WERI-Rb-1 (cell line): ENCODE results near the gene SCARF2.

Source experiments
- DNase-seq: peaks from one replicate; pipeline ENCODE4 v3.0.0-alpha.2; 2020
- H3K27ac ChIP-seq: fragments of 250-450 bp; sonication (Bioruptor Pico); 2 replicates; pipeline ENCODE4 v1.5.1; 2020; ENCODE audit warnings: mild to moderate bottlenecking, moderate library complexity
- H3K27me3 ChIP-seq: fragments of 250-450 bp; sonication (Bioruptor Pico); 2 replicates; pipeline ENCODE4 v1.5.1; 2021; ENCODE audit warnings: mild to moderate bottlenecking, low read depth, moderate library complexity; ENCODE audit not compliant: insufficient read depth, severe bottlenecking
- H3K36me3 ChIP-seq: fragments of 250-450 bp; sonication (Bioruptor Pico); 2 replicates; pipeline ENCODE4 v1.5.1; 2020; ENCODE audit warnings: mild to moderate bottlenecking, moderate library complexity
- H3K4me3 ChIP-seq: 2 replicates; pipeline ENCODE4 v1.5.1; 2011; ENCODE audit warnings: low read depth, mild to moderate bottlenecking, control low read depth, low read length
- H3K9me3 ChIP-seq: fragments of 250-450 bp; sonication (Bioruptor Pico); 2 replicates; pipeline ENCODE4 v1.5.1; 2021; ENCODE audit warnings: mild to moderate bottlenecking, moderate library complexity; ENCODE audit not compliant: severe bottlenecking
- CTCF ChIP-seq: IDR thresholded peaks from 2 replicates; pipeline ENCODE4 v1.5.1; 2011; ENCODE audit warnings: low read depth, mild to moderate bottlenecking, control low read depth, inconsistent platforms, low read length

Gene SCARF2

GRCh38 chr22:20441631-20442484 is 4.2 kb upstream of the SCARF2 start:
- DNase-seq = no peak
- H3K4me3 ChIP-seq = no peak overlapping the region
- no peaks in the 10 kb centered on the region for H3K27me3 ChIP-seq
- TF ChIP-seq CTCF = no peak
- H3K36me3 ChIP-seq = peaks cover 32% of the 10 kb centered on the region
- H3K27ac ChIP-seq = no peak overlapping the region
- no peaks in the 10 kb centered on the region for H3K9me3 ChIP-seq

- Histone ChIP-seq H3K9me3 (no peaks in the 10 kb centered on the region), H3K4me3 (no peak overlapping the region), H3K36me3 (peaks cover 26% of the 10 kb centered on the region), H3K27ac (no peak overlapping the region), H3K27me3 (no peaks in the 10 kb centered on the region)
- DNase-seq = no peak
- TF ChIP-seq CTCF = no peak
These were observed 3.3 kb upstream of the SCARF2 start for GRCh38 chr22:20440637-20441591.

GRCh38 chr22:20439928-20440575 is 2.4 kb upstream of the SCARF2 start:
- Histone ChIP-seq H3K4me3 (no peak overlapping the region), H3K27ac (no peak overlapping the region), H3K36me3 (peaks cover 25% of the 10 kb centered on the region), H3K9me3 (no peaks in the 10 kb centered on the region), H3K27me3 (no peaks in the 10 kb centered on the region)
- TF ChIP-seq CTCF = no peak
- DNase-seq = no peak

GRCh38 chr22:20439556-20439927 is 1.9 kb upstream of the SCARF2 start:
- H3K36me3 ChIP-seq = peaks cover 21% of the 10 kb centered on the region
- no peak for DNase-seq
- no peaks in the 10 kb centered on the region for H3K27me3 ChIP-seq
- TF ChIP-seq CTCF = no peak
- H3K4me3 ChIP-seq = no peak overlapping the region
- no peak overlapping the region for H3K27ac ChIP-seq
- no peaks in the 10 kb centered on the region for H3K9me3 ChIP-seq

GRCh38 chr22:20438678-20439492 is 1.3 kb upstream of the SCARF2 start:
- H3K27me3 ChIP-seq = no peaks in the 10 kb centered on the region
- H3K4me3 ChIP-seq = no peak overlapping the region
- H3K36me3 ChIP-seq = peaks cover 15% of the 10 kb centered on the region
- no peaks in the 10 kb centered on the region for H3K9me3 ChIP-seq
- no peak overlapping the region for H3K27ac ChIP-seq
- peak; percentile 49 for TF ChIP-seq CTCF
- DNase-seq = peak; percentile 50
